HCT116 (cell line): ENCODE results near the gene PCSK2.

ENCODE experiments used
- EGR1 ChIP-seq: IDR thresholded peaks from 2 replicates; pipeline ENCODE4 v1.6.1; 2012; ENCODE audit warnings: low read depth
- EZH2 ChIP-seq: fragments of 200-600 bp; sonication (generic); IDR thresholded peaks from 2 replicates; pipeline ENCODE4 v1.6.1; 2017; ENCODE audit warnings: antibody characterized with exemption, mixed run types
- EZH2phosphoT487 ChIP-seq: fragments of 200-600 bp; IDR thresholded peaks from 2 replicates; pipeline ENCODE4 v1.6.1; 2018; ENCODE audit warnings: antibody characterized with exemption, borderline replicate concordance
- FOSL1 ChIP-seq: IDR thresholded peaks from 2 replicates; pipeline ENCODE4 v1.6.1; 2012; ENCODE audit warnings: low read depth
- JUND ChIP-seq: IDR thresholded peaks from 2 replicates; pipeline ENCODE4 v1.6.1; 2012
- POLR2A ChIP-seq: IDR thresholded peaks from 2 replicates; pipeline ENCODE4 v1.7.0; 2011; ENCODE audit warnings: borderline replicate concordance; ENCODE audit not compliant: insufficient read depth, insufficient read length; ENCODE audit errors: extremely low read depth
- POLR2AphosphoS5 ChIP-seq: IDR thresholded peaks from 2 replicates; pipeline ENCODE4 v1.6.1; 2011; ENCODE audit warnings: mild to moderate bottlenecking, low read depth, low read length, moderate library complexity
- RAD21 ChIP-seq: IDR thresholded peaks from 2 replicates; pipeline ENCODE4 v1.6.1; 2012; ENCODE audit warnings: low read depth, mild to moderate bottlenecking
- SP1 ChIP-seq: IDR thresholded peaks from 2 replicates; pipeline ENCODE4 v1.6.1; 2012; ENCODE audit warnings: low read depth
- ZFX ChIP-seq: fragments of 450-650 bp; IDR thresholded peaks from 2 replicates; pipeline ENCODE4 v1.6.1; 2017
- TF ChIP-seq, protein P1 (sequence below): IDR thresholded peaks from 2 replicates; pipeline ENCODE4 v1.6.1; 2012
- TF ChIP-seq, protein P2 (sequence below), 3 experiments: fragments of 200-600 bp in 1 of 3; sonication (generic) in 1 of 3; IDR thresholded peaks in 2 of 3; conservative IDR thresholded peaks in 1 of 3; 2 replicates each; pipeline ENCODE4 v1.5.1; 2012 to 2017; ENCODE audit warnings: low read depth in 2 of 3, low read length in 2 of 3, antibody characterized with exemption in 1 of 3, borderline replicate concordance in 1 of 3, control low read depth in 1 of 3, mild to moderate bottlenecking in 1 of 3, mixed read lengths in 1 of 3, mixed run types in 1 of 3, moderate library complexity in 1 of 3; ENCODE audit not compliant: insufficient read depth in 1 of 3
- TF ChIP-seq, protein P3 (sequence below): IDR thresholded peaks from 2 replicates; pipeline ENCODE4 v1.6.1; 2012; ENCODE audit warnings: low read depth

DNA sequence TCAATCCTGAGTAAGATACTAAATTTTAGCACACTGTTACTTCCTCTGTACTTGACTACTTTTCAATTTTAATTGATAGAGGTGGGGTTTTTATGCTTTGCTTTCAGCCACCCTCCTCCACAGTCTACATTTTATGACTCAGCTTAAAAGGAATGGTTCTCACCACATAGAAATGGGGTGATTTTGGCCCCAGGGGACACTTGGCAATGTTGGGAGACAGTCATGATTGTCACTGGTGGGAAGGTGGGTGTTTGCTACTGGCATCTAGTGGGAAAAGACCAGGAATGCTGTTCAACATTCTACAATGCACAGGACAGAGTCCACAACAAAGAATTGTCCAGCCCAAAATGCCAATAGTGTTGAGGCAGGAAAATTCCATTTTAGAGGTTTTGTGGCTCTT is 71.3 kb downstream of the PCSK2 start:
- TF ChIP-seq EGR1 (no peak), POLR2A (no peak), RAD21 (no peak), JUND (no peak), ZFX (no peak), SP1 (no peak), EZH2phosphoT487 (no peak), EZH2 (no peak), FOSL1 (no peak), POLR2AphosphoS5 (no peak)
- TF ChIP-seq, protein P1, sequence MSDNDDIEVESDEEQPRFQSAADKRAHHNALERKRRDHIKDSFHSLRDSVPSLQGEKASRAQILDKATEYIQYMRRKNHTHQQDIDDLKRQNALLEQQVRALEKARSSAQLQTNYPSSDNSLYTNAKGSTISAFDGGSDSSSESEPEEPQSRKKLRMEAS: no peak
- TF ChIP-seq, protein P2, sequence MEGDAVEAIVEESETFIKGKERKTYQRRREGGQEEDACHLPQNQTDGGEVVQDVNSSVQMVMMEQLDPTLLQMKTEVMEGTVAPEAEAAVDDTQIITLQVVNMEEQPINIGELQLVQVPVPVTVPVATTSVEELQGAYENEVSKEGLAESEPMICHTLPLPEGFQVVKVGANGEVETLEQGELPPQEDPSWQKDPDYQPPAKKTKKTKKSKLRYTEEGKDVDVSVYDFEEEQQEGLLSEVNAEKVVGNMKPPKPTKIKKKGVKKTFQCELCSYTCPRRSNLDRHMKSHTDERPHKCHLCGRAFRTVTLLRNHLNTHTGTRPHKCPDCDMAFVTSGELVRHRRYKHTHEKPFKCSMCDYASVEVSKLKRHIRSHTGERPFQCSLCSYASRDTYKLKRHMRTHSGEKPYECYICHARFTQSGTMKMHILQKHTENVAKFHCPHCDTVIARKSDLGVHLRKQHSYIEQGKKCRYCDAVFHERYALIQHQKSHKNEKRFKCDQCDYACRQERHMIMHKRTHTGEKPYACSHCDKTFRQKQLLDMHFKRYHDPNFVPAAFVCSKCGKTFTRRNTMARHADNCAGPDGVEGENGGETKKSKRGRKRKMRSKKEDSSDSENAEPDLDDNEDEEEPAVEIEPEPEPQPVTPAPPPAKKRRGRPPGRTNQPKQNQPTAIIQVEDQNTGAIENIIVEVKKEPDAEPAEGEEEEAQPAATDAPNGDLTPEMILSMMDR (IDR thresholded peaks at IDR 0.05 in 2 of 3, conservative IDR thresholded peaks at IDR 0.05 in 1 of 3; ENCODE audit: borderline replicate concordance in 1 of 3, insufficient read depth in 1 of 3, low read depth in 2 of 3, low read length in 2 of 3): no peak
- TF ChIP-seq, protein P3, sequence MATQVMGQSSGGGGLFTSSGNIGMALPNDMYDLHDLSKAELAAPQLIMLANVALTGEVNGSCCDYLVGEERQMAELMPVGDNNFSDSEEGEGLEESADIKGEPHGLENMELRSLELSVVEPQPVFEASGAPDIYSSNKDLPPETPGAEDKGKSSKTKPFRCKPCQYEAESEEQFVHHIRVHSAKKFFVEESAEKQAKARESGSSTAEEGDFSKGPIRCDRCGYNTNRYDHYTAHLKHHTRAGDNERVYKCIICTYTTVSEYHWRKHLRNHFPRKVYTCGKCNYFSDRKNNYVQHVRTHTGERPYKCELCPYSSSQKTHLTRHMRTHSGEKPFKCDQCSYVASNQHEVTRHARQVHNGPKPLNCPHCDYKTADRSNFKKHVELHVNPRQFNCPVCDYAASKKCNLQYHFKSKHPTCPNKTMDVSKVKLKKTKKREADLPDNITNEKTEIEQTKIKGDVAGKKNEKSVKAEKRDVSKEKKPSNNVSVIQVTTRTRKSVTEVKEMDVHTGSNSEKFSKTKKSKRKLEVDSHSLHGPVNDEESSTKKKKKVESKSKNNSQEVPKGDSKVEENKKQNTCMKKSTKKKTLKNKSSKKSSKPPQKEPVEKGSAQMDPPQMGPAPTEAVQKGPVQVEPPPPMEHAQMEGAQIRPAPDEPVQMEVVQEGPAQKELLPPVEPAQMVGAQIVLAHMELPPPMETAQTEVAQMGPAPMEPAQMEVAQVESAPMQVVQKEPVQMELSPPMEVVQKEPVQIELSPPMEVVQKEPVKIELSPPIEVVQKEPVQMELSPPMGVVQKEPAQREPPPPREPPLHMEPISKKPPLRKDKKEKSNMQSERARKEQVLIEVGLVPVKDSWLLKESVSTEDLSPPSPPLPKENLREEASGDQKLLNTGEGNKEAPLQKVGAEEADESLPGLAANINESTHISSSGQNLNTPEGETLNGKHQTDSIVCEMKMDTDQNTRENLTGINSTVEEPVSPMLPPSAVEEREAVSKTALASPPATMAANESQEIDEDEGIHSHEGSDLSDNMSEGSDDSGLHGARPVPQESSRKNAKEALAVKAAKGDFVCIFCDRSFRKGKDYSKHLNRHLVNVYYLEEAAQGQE: no peak
